IPS-18a (cell line): Measurements from ENCODE around the gene CCDC40.
A peak's percentile ranks its signal among the peaks of the same experiment; 100 is the strongest.

ENCODE experiments used
- H3K27ac ChIP-seq: one replicate; pipeline ENCODE4 v1.5.1; 2013; ENCODE audit warnings: low read length
- H3K27me3 ChIP-seq: one replicate; pipeline ENCODE4 v1.6.1; 2013; ENCODE audit warnings: mild to moderate bottlenecking, low read length; ENCODE audit not compliant: control insufficient read depth, insufficient read depth
- H3K36me3 ChIP-seq: one replicate; pipeline ENCODE4 v1.6.1; 2013; ENCODE audit warnings: low read depth, low read length; ENCODE audit not compliant: control insufficient read depth
- H3K4me1 ChIP-seq: one replicate; pipeline ENCODE4 v1.6.1; 2013; ENCODE audit warnings: low read depth, low read length; ENCODE audit not compliant: control insufficient read depth
- H3K4me3 ChIP-seq: one replicate; pipeline ENCODE4 v1.5.1; 2013; ENCODE audit warnings: low read length
- H3K9ac ChIP-seq: one replicate; pipeline ENCODE4 v1.6.1; 2013; ENCODE audit warnings: mild to moderate bottlenecking, low read length, moderate library complexity
- H3K9me3 ChIP-seq: one replicate; pipeline ENCODE4 v1.6.1; 2013; ENCODE audit warnings: low read depth, low read length; ENCODE audit not compliant: control insufficient read depth

CCDC40 gene

GRCh38 chr17:80095844-80096475, 59.5 kb downstream of the CCDC40 start:
- Histone ChIP-seq H3K9me3 (no peaks in the 10 kb centered on the region), H3K4me3 (no peak overlapping the region), H3K27me3 (peaks cover 10% of the 10 kb centered on the region), H3K36me3 (no peaks in the 10 kb centered on the region), H3K4me1 (peaks cover 3% of the 10 kb centered on the region), H3K27ac (no peak overlapping the region), H3K9ac (no peak overlapping the region)

DNA sequence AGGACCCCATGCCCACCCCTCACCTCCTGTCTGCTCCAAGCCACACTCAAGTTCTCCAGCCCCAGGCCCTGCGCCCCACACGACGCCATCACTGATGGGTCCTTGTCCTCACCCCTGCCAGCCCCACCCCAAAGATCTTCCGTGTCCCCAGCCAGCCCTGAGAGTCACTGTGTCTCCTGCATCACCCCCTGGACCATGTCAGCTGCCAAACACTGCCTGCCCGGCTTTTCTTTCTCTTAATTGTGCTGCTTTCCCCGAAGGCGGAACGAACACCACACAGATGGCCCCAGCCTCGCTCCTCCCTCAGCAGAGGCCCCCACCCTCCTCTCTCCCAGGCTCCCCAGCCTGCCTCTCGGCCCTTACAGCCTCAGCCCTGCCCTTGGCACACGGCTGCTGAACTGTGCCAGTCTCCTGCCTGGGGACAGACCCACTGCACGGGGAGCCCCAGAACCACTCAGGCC, 60.1 kb downstream of the CCDC40 start:
- H3K27ac ChIP-seq = no peak overlapping the region
- H3K9ac ChIP-seq = no peak overlapping the region

DNA sequence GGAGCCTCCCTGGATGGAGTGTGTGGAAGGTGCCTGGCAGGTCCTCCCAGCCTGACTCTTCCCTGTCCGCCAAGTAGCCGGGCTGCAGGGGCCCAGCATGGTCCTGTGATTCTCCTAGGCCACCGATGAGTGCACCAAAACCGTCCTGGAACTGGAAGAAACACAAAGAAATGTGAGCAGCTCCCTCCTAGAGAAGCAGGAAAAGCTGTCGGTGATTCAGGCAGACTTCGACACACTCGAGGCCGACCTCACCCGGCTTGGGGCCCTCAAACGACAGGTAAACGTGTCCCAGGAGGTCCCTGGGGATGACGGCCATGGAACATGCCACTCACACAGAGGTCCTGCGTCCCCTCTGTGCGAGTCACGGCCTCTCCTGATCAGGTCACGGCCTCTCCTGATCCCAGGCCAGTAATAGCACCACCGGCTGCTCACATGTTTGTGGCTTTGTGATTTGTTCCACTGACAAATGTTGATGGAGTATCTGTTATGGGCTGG, 60.7 kb downstream of the CCDC40 start:
- H3K9me3 ChIP-seq = no peaks in the 10 kb centered on the region
- H3K4me1 ChIP-seq = peaks cover 3% of the 10 kb centered on the region
- H3K9ac ChIP-seq = no peak overlapping the region
- no peaks in the 10 kb centered on the region for H3K36me3 ChIP-seq
- peaks cover 10% of the 10 kb centered on the region for H3K27me3 ChIP-seq
- no peak overlapping the region for H3K4me3 ChIP-seq
- H3K27ac ChIP-seq = no peak overlapping the region

More for the DNA sequence above, 60.1 kb downstream of the CCDC40 start:
- H3K36me3 ChIP-seq = no peaks in the 10 kb centered on the region
- H3K4me3 ChIP-seq = no peak overlapping the region
- H3K27me3 ChIP-seq = peaks cover 10% of the 10 kb centered on the region
- H3K4me1 ChIP-seq = peaks cover 3% of the 10 kb centered on the region
- H3K9me3 ChIP-seq = no peaks in the 10 kb centered on the region

DNA sequence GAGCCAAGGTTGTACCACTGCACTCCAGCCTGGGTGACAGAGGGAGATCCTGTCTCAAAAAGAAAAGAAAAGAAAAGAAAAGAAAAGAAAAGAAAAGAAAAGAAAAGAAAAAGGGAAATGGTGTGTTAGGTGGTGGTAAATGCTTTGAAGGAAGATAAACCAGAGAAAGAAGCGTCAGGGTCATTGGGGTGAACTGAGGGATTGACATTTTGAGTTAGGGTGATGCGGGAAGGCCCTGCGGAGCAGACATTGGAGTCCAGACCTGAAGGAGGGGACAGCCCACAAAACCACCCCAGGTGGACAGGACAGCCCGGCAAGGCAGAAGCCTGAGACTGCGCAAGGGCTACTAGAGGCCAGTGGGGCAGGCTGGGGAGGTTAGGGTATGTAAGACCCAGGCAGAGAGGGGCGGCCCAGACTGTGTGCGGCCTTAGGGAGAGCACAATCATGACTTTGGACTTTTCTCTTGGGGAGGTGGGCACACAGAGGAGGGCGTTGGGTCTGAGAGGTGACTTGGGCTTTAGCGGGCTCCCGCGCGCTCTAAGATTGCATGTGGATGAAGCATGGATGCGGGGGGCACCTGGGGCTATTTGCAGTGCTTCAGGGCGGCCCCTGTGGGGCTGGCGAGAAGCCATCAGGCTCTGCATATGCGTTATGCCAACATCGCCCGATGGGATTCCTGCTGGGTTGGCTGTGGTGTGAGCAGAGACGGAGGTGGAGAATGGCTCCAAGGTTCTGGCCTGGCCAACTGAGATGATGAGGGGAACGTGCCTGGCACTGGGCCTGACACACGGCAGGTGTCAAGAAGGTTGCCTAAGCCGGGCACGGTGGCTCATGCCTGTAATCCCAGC, 61.6 kb downstream of the CCDC40 start:
- peaks cover 3% of the 10 kb centered on the region for H3K4me1 ChIP-seq
- H3K27me3 ChIP-seq = peaks cover 10% of the 10 kb centered on the region
- no peaks in the 10 kb centered on the region for H3K9me3 ChIP-seq
- no peak overlapping the region for H3K27ac ChIP-seq
- no peak overlapping the region for H3K9ac ChIP-seq
- H3K4me3 ChIP-seq = no peak overlapping the region
- no peaks in the 10 kb centered on the region for H3K36me3 ChIP-seq

DNA sequence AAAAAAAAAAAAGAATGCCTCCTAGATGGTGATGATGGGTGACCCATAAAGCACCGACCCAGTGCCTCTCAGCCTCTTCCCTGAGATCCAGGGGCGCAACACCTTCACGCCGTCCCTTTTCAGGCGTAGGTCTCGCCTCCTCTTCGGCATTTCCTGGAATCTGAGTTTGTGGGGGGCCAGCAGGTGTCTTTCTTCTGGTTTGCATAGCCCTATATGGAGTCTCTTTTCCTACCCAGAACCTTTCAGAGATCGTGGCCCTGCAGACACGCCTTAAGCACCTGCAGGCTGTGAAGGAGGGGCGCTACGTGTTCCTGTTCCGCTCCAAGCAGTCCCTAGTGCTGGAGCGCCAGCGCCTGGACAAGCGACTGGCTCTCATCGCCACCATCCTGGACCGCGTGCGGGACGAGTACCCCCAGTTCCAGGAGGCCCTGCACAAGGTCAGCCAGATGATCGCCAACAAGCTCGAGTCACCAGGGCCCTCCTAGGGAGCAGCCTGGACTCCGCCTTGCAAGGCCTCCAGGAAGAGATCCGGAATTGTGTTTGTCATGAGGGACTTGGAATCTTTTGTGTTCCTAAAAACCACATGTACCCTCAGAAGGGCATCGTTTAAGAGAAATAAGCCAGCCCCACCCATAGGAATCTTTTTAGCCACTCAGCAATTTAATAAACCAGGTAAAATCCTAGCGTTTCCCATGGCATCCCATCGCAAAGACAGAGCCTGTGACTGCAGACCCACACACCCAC, 63.0 kb downstream of the CCDC40 start:
- Histone ChIP-seq H3K27me3 (peaks cover 10% of the 10 kb centered on the region), H3K36me3 (no peaks in the 10 kb centered on the region), H3K4me3 (no peak overlapping the region), H3K4me1 (peaks cover 3% of the 10 kb centered on the region), H3K27ac (no peak overlapping the region), H3K9ac (no peak overlapping the region), H3K9me3 (no peaks in the 10 kb centered on the region)

- no peak overlapping the region for H3K27ac ChIP-seq
- H3K9me3 ChIP-seq = no peaks in the 10 kb centered on the region
- H3K9ac ChIP-seq = no peak overlapping the region
- H3K4me1 ChIP-seq = peaks cover 3% of the 10 kb centered on the region
- H3K27me3 ChIP-seq = peaks cover 10% of the 10 kb centered on the region
- no peak overlapping the region for H3K4me3 ChIP-seq
- no peaks in the 10 kb centered on the region for H3K36me3 ChIP-seq
These were observed 63.5 kb downstream of the CCDC40 start for GRCh38 chr17:80100035-80100323.

- H3K27ac ChIP-seq = no peak within 1 kb of the TSS
- H3K9ac ChIP-seq = peak within 1 kb of the TSS; percentile 58
- peak within 1 kb of the TSS; percentile 86 for H3K4me3 ChIP-seq
- H3K27me3 ChIP-seq = peaks cover 10% of the 10 kb centered on the region
- H3K36me3 ChIP-seq = no peaks in the 10 kb centered on the region
- no peaks in the 10 kb centered on the region for H3K9me3 ChIP-seq
- H3K4me1 ChIP-seq = peaks cover 3% of the 10 kb centered on the region
These were observed 64.8 kb downstream of the CCDC40 start, which contains the start of gene GAA for GRCh38 chr17:80101011-80101945. Gene GAA, plus strand, starts transcription at chr17:80101581. Its CDS starts 3,006 bp downstream, at chr17:80104587.

DNA sequence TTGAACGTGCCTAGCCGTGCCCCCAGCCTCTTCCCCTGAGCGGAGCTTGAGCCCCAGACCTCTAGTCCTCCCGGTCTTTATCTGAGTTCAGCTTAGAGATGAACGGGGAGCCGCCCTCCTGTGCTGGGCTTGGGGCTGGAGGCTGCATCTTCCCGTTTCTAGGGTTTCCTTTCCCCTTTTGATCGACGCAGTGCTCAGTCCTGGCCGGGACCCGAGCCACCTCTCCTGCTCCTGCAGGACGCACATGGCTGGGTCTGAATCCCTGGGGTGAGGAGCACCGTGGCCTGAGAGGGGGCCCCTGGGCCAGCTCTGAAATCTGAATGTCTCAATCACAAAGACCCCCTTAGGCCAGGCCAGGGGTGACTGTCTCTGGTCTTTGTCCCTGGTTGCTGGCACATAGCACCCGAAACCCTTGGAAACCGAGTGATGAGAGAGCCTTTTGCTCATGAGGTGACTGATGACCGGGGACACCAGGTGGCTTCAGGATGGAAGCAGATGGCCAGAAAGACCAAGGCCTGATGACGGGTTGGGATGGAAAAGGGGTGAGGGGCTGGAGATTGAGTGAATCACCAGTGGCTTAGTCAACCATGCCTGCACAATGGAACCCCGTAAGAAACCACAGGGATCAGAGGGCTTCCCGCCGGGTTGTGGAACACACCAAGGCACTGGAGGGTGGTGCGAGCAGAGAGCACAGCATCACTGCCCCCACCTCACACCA, 65.7 kb downstream of the CCDC40 start:
- H3K9ac ChIP-seq = peak overlapping the region; percentile 58
- no peak overlapping the region for H3K27ac ChIP-seq

DNA sequence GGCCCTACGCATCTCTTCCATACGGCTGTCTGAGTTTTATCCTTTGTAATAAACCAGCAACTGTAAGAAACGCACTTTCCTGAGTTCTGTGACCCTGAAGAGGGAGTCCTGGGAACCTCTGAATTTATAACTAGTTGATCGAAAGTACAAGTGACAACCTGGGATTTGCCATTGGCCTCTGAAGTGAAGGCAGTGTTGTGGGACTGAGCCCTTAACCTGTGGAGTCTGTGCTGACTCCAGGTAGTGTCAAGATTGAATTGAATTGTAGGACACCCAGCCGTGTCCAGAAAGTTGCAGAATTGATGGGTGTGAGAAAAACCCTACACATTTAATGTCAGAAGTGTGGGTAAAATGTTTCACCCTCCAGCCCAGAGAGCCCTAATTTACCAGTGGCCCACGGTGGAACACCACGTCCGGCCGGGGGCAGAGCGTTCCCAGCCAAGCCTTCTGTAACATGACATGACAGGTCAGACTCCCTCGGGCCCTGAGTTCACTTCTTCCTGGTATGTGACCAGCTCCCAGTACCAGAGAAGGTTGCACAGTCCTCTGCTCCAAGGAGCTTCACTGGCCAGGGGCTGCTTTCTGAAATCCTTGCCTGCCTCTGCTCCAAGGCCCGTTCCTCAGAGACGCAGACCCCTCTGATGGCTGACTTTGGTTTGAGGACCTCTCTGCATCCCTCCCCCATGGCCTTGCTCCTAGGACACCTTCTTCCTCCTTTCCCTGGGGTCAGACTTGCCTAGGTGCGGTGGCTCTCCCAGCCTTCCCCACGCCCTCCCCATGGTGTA, 66.4 kb downstream of the CCDC40 start:
- no peak overlapping the region for H3K27ac ChIP-seq
- H3K9me3 ChIP-seq = no peaks in the 10 kb centered on the region
- peak overlapping the region; percentile 86 for H3K4me3 ChIP-seq
- H3K36me3 ChIP-seq = no peaks in the 10 kb centered on the region
- H3K9ac ChIP-seq = peak overlapping the region; percentile 58
- H3K4me1 ChIP-seq = peaks cover 3% of the 10 kb centered on the region
- peaks cover 10% of the 10 kb centered on the region for H3K27me3 ChIP-seq

More for the DNA sequence above, 65.7 kb downstream of the CCDC40 start:
- Histone ChIP-seq H3K4me3 (peak overlapping the region; percentile 86), H3K36me3 (no peaks in the 10 kb centered on the region), H3K9me3 (no peaks in the 10 kb centered on the region), H3K27me3 (peaks cover 10% of the 10 kb centered on the region), H3K4me1 (peaks cover 3% of the 10 kb centered on the region)
